ENCODE data around the gene THOC3.
"Not testable (repeated sequence)": the region's sequence is repeated elsewhere in the genome, so short reads cannot be mapped to it uniquely, and the experiment has no call there.

THOC3 gene

DNA sequence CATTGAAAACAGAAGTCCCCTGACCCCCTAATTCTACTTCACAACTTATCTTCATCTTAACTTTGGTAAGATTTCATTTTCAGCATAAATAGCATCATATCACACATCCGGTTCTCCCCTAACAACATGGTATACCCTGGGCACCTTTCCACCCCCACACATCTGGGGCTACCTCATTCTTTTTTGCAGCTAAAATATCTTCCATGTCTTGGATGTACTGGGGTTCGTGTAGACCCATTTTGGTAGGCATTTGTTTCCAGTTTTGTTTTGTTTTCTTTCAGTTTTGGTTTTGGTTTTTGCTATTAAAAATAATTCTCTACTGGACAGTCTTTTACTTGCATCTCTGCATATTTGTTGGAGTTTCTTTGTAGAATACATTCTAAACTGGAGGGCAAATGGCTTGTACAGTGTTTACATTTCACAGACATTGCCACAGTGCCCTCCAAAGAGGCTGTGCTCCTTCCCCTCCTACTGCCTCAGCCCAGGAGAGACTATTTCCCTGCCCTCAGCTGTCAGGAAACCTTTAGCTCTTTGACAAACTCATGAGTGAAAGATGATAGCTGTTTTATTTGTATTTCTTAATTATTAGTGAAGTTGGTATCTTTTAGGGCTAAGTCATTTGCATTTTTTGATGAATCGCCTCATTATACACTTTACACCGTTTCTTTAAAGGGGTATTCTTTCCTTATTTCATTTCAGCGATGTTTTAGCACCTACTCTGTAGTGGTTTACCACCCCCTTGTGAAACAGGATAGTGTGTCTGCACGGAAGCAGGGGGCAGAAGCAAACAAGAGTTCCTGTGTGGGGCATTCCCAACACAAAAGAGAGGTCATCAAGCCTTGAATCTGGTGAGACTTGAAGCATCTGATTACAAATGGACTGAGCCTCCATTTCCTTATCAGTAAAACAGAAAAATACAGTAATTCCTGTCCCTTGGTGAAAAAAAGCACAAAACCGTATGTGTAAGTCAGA lies 52.8 kb downstream of the THOC3 start:
- ATAC-seq (ENCODE audit: low read depth), result peak; percentile 34
- H3K4me1 Mint-ChIP-seq; H3K9me3 Mint-ChIP-seq; H3K27ac Mint-ChIP-seq; DNase-seq (ENCODE audit: low spot score in 2 of 2); H3K27me3 Mint-ChIP-seq: not testable (repeated sequence)
- Mint-ChIP-seq H3K36me3 (peaks cover 12% of the 10 kb centered on the region), H3K4me3 (peak overlapping the region; percentile 46)

DNA sequence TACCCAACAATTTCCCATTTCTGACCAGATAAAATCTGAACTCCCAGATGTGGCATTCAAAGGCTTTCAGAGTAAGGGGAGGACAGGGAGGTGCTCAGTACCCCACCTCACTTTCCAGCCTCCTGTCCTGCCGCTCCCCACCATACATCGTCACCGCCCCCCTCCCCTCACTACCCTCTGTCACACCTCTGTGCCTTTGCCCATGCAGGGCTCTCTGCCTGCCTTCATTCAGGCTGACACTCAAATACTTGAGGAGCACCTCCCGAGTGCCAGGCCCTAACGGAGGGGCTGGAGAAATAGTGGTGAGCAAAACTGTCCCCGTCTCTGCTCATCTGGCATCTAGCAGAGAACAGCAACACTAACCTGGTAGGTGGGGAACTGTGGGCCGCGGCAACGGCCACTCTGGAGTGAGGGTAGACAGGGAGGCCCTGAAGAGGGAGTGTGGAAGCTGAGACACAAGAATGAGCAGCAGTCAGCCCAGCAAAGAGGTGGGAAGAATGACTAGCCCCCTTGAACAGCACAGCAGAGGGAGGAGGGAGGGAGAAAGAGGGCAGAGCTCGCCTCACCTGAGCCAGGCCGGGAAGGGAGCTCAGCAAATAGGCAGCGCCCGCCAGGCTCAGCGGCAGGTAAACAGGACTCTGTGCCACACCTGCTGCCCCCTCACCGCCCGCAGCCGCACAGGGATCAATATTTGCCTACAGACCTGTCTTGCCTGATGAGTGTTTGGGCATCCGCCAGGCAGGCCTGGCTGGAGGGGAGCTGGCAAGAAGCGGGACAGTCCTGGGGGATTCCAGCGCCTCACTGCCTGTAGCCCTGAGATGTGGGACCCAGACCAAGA lies 54.1 kb downstream of the THOC3 start:
- H3K4me1 Mint-ChIP-seq; H3K27me3 Mint-ChIP-seq; H3K27ac Mint-ChIP-seq; H3K4me3 Mint-ChIP-seq; H3K9me3 Mint-ChIP-seq; DNase-seq (ENCODE audit: low spot score in 2 of 2); ATAC-seq (ENCODE audit: low read depth): not testable (repeated sequence)
- peaks cover 12% of the 10 kb centered on the region for H3K36me3 Mint-ChIP-seq

DNA sequence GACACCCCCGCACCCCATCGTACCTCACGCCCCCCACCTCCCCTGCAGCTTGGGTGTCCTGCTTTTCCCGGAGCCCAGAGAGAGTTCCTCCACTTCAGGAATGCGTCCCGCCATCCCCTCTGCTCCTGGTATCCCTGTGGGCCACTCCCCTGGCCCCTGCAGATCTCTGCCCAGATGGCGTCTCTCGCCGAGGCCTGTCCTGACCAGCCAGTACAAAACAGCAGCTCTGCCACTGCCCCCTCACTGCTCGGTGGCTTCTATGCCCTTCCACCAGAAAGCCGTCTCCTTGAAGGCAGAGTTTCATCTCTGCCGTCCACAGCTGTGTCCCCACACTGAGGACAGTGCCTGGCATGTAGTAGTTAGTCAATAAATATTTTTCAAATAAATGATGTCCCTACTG lies 58.0 kb downstream of the THOC3 start:
- H3K4me3 Mint-ChIP-seq; H3K4me1 Mint-ChIP-seq; H3K27me3 Mint-ChIP-seq; H3K36me3 Mint-ChIP-seq; H3K9me3 Mint-ChIP-seq; ATAC-seq (ENCODE audit: low read depth); H3K27ac Mint-ChIP-seq; DNase-seq (ENCODE audit: low spot score in 2 of 2): not testable (repeated sequence)

Data from memory B cell (primary cell).